B cell (primary cell): Measurements from ENCODE around the gene FOXE1. TPM values are rescaled to one million over a fixed set of nuclear protein-coding genes. Genes with fewer than 3 reads are reported as not detected.

Experiments
- ATAC-seq: fragments of 200-7000 bp; cut with Tn5 transposase; one replicate; pipeline ENCODE4 v1.10.0; 2021; ENCODE audit warnings: low read depth, mild to moderate bottlenecking, moderate number of reproducible peaks, moderate library complexity
- CTCF ChIA-PET: fragments of 350-600 bp; sonication (Branson Sonifier 250); formaldehyde crosslinking; loops from one replicate; lab custom pipeline; 2021; ENCODE audit warnings: antibody characterized with exemption, inconsistent platforms; lab: Charles Lee
- POLR2A ChIA-PET: fragments of 350-600 bp; sonication (Branson Sonifier 250); formaldehyde crosslinking; loops from one replicate; lab custom pipeline; 2021; ENCODE audit warnings: antibody characterized with exemption; lab: Charles Lee
- DNase-seq: peaks from one replicate; pipeline ENCODE4 v3.0.0; 2013
- H2AFZ ChIP-seq: 2 replicates; pipeline ENCODE4 v1.6.1; 2012; ENCODE audit warnings: mild to moderate bottlenecking, low read depth, low read length; ENCODE audit not compliant: insufficient read depth, poor library complexity, severe bottlenecking
- H3K27ac ChIP-seq, 2 donors: 1 replicate in 1 of 2; 2 replicates in 1 of 2; pipeline ENCODE4 v1.5.1; 2012 to 2013; ENCODE audit warnings: low read length in 2 of 2, mild to moderate bottlenecking in 2 of 2, moderate library complexity in 1 of 2
- H3K27me3 ChIP-seq, 4 experiments: fragments of 200-600 bp in 1 of 4; sonication (generic) in 1 of 4; replicated peaks in 1 of 4; 1 replicate in 2 of 4; 2 replicates in 2 of 4; pipeline versions ENCODE4 v1.6.1 to v1.7.0; 2013 to 2016; ENCODE audit warnings: low read length in 3 of 4, mild to moderate bottlenecking in 2 of 4, mixed read lengths in 1 of 4, moderate library complexity in 1 of 4; ENCODE audit not compliant: insufficient read depth in 4 of 4, control insufficient read depth in 3 of 4; ENCODE audit errors: control extremely low read depth in 1 of 4
- H3K36me3 ChIP-seq, 2 experiments: replicated peaks in 1 of 2; 1 replicate in 1 of 2; 2 replicates in 1 of 2; pipeline versions ENCODE4 v1.6.1 to v1.7.1; 2013; ENCODE audit warnings: low read length in 1 of 2; ENCODE audit not compliant: insufficient read depth in 2 of 2, control insufficient read depth in 1 of 2; ENCODE audit errors: control extremely low read depth in 1 of 2, extremely low read depth in 1 of 2
- H3K4me1 ChIP-seq, 2 donors: fragments of 200-600 bp in 1 of 2; sonication (generic) in 1 of 2; 1 replicate in 1 of 2; 2 replicates in 1 of 2; pipeline versions ENCODE4 v1.5.1 to v1.6.1; 2013 to 2017; ENCODE audit warnings: low read length in 2 of 2; ENCODE audit not compliant: control insufficient read depth in 2 of 2, insufficient read depth in 2 of 2
- H3K4me2 ChIP-seq: replicated peaks from 2 replicates; pipeline ENCODE3; 2012; ENCODE audit warnings: mild to moderate bottlenecking, low read depth, low read length; ENCODE audit not compliant: poor library complexity, severe bottlenecking
- H3K4me3 ChIP-seq, 5 experiments: fragments of 200-600 bp in 1 of 5; sonication (generic) in 1 of 5; 1 replicate in 3 of 5; 2 replicates in 2 of 5; pipeline versions ENCODE4 v1.5.1 to v1.7.0; 2011 to 2016; ENCODE audit warnings: low read length in 4 of 5, mild to moderate bottlenecking in 4 of 5, low read depth in 2 of 5, control low read depth in 1 of 5, moderate library complexity in 1 of 5; ENCODE audit not compliant: insufficient read depth in 1 of 5; ENCODE audit errors: control extremely low read depth in 1 of 5, extremely low read depth in 1 of 5
- H3K79me2 ChIP-seq: fragments of 200-600 bp; sonication (generic); one replicate; pipeline ENCODE4 v1.6.0; 2016; ENCODE audit warnings: low read length; ENCODE audit not compliant: control insufficient read depth, insufficient read depth
- H3K9ac ChIP-seq: fragments of 200-600 bp; sonication (generic); 2 replicates; pipeline ENCODE4 v1.6.1; 2017; ENCODE audit warnings: mild to moderate bottlenecking, low read length, moderate library complexity
- H3K9me3 ChIP-seq, 3 donors: one replicate each; pipeline versions ENCODE4 v1.6.1 to v1.7.1; 2013; ENCODE audit warnings: low read length in 2 of 3; ENCODE audit not compliant: control insufficient read depth in 2 of 3, insufficient read depth in 1 of 3; ENCODE audit errors: control extremely low read depth in 1 of 3
- H4K20me1 ChIP-seq: 2 replicates; pipeline ENCODE4 v1.6.0; 2012; ENCODE audit warnings: mild to moderate bottlenecking, low read length; ENCODE audit not compliant: insufficient read depth, control insufficient read depth, poor library complexity, severe bottlenecking
- H3K27ac Mint-ChIP-seq: one replicate; pipeline ENCODE4 v1.8.0; 2021; ENCODE audit warnings: mixed read lengths
- H3K27me3 Mint-ChIP-seq: one replicate; pipeline ENCODE4 v1.8.0; 2021; ENCODE audit warnings: mixed read lengths
- H3K4me1 Mint-ChIP-seq: one replicate; pipeline ENCODE4 v1.8.0; 2021; ENCODE audit warnings: mixed read lengths
- H3K4me3 Mint-ChIP-seq: one replicate; pipeline ENCODE4 v1.8.0; 2021; ENCODE audit warnings: mixed read lengths
- H3K9me3 Mint-ChIP-seq: one replicate; pipeline ENCODE4 v1.8.0; 2022; ENCODE audit warnings: mixed read lengths; ENCODE audit not compliant: insufficient read depth
- CTCF ChIP-seq: fragments of 200-600 bp; IDR thresholded peaks from one replicate; pipeline ENCODE4 v1.8.0; 2022; ENCODE audit warnings: antibody characterized with exemption, mild to moderate bottlenecking
- EZH2 ChIP-seq: IDR thresholded peaks from 2 replicates; pipeline ENCODE4 v1.6.1; 2012; ENCODE audit warnings: borderline replicate concordance, low read depth, mild to moderate bottlenecking, moderate library complexity, low read length; ENCODE audit not compliant: insufficient read depth, poor library complexity, severe bottlenecking
- WGBS: methylation state at CpG from one replicate; pipeline ENCODE4 v1.1.5; 2013; ENCODE audit warnings: missing lambda C conversion rate; ENCODE audit not compliant: insufficient coverage; 5-methylcytosine and 5-hydroxymethylcytosine counted together
- intact Hi-C: fragments of 100-400 bp; cut with micrococcal nuclease; formaldehyde crosslinking; loops from one replicate; pipeline ENCODE4 v1.10.0; 2022
- polyA plus RNA-seq: library from polyadenylated mRNA; depleted of rRNA; stranded (reverse); fragments of >200 nt; gene quantifications from 2 replicates; pipeline ENCODE4 v1.2.3, GENCODE V29; 2012
- total RNA-seq, 2 donors: library from RNA; stranded (reverse); fragments of 120-200 nt in 1 of 2; gene quantifications; 1 replicate in 1 of 2; 2 replicates in 1 of 2; pipeline versions ENCODE4 v1.2.3 to v1.2.4, GENCODE V29; 2013 to 2022

FOXE1 gene
- total and polyA plus RNA-seq, 2 donors (not counting 1 experiment from before 2014, with no cell fraction given): not detected

GRCh38 chr9:97819735-97820134 is 33.3 kb upstream of the FOXE1 start:
- Histone ChIP-seq H3K79me2 (no peaks in the 10 kb centered on the region), H3K4me2 (no peak overlapping the region), H3K36me3 (no peaks in the 10 kb centered on the region), H3K27me3 (peaks cover 0 to 29% (median 22%) of the 10 kb centered on the region in 4 experiments), H3K4me1 (no peaks in the 10 kb centered on the region), H2AFZ (no peak overlapping the region), H3K4me3 (no peak overlapping the region), H3K9me3 (peaks cover 0 to 4% (median 3%) of the 10 kb centered on the region in 3 donors), H3K9ac (no peak overlapping the region), H4K20me1 (no peaks in the 10 kb centered on the region), H3K27ac (no peak overlapping the region)
- Mint-ChIP-seq H3K27ac (no peak overlapping the region), H3K27me3 (peaks cover 49% of the 10 kb centered on the region), H3K4me3 (no peak overlapping the region), H3K4me1 (no peaks in the 10 kb centered on the region), H3K9me3 (peaks cover 2% of the 10 kb centered on the region)
- intact Hi-C loops: no loop called here
- TF ChIP-seq EZH2 (no peak), CTCF (no peak)
- 57% methylated on average over 1 of the region's 1 CpG for WGBS
- CTCF ChIA-PET: interaction anchor here (0.8 kb wide), 1 partner anchor 18 kb away, joined by 3 read pairs; no protein-coding TSS in a partner anchor
- DNase-seq (no peak), ATAC-seq (no peak)
- POLR2A ChIA-PET: no interaction called here

- no CpG with 5 or more reads among the region's 1 CpG for WGBS
- Mint-ChIP-seq H3K4me3 (no peak overlapping the region), H3K27me3 (peaks cover 53% of the 10 kb centered on the region), H3K9me3 (peaks cover 2% of the 10 kb centered on the region), H3K4me1 (no peaks in the 10 kb centered on the region), H3K27ac (no peak overlapping the region)
- no peaks in the 10 kb centered on the region for H3K36me3 ChIP-seq
- TF ChIP-seq CTCF: no peak
- no peak for TF ChIP-seq EZH2
- no peaks in the 10 kb centered on the region for H3K4me1 ChIP-seq
- H3K27ac ChIP-seq: no peak overlapping the region
- ChIA-PET POLR2A (no interaction called here), CTCF (no interaction called here)
- no peak overlapping the region for H3K4me3 ChIP-seq
- H3K79me2 ChIP-seq: no peaks in the 10 kb centered on the region
- H3K27me3 ChIP-seq: peaks cover 0 to 29% (median 22%) of the 10 kb centered on the region in 4 experiments
- ATAC-seq: no peak
- H3K9ac ChIP-seq: no peak overlapping the region
- H4K20me1 ChIP-seq: no peaks in the 10 kb centered on the region
- H2AFZ ChIP-seq: no peak overlapping the region
- no peak for DNase-seq
- H3K4me2 ChIP-seq: no peak overlapping the region
- intact Hi-C loops: no loop called here
- peaks cover 0 to 4% (median 3%) of the 10 kb centered on the region in 3 donors for H3K9me3 ChIP-seq
Measured at GRCh38 chr9:97820373-97820772, 32.7 kb upstream of the FOXE1 start.
